Panc1 (cell line): Measurements from ENCODE around the gene EPHA6. TPM values are rescaled to one million over a fixed set of nuclear protein-coding genes. Genes with fewer than 3 reads are reported as not detected.

Experiments
- ATAC-seq: fragments of 200-7000 bp; cut with Tn5 transposase; 2 replicates; pipeline ENCODE4 v1.9.1; 2020; ENCODE audit warnings: mild to moderate bottlenecking, moderate library complexity
- BruUV-seq: library from RNA; stranded (reverse); fragments of 400-500 nt; replicated peaks from 2 replicates; lab custom pipeline; 2021; lab: Mats Ljungman, UMichigan
- CTCF ChIA-PET: fragments of 300-600 bp; sonication (Branson Sonifier 250); formaldehyde crosslinking; loops from one replicate; lab custom pipeline; 2022; ENCODE audit warnings: antibody characterized with exemption; lab: Charles Lee
- POLR2A ChIA-PET: fragments of 300-600 bp; sonication (Branson Sonifier 250); formaldehyde crosslinking; loops from one replicate; lab custom pipeline; 2022; ENCODE audit warnings: antibody characterized with exemption; lab: Charles Lee
- DNase-seq: peaks from one replicate; pipeline ENCODE4 v3.0.0-alpha.2; 2010; ENCODE audit warnings: low read depth, low spot score
- H3K27ac ChIP-seq: 2 replicates; pipeline ENCODE4 v1.5.1; 2011; ENCODE audit warnings: mild to moderate bottlenecking, low read length, inconsistent platforms
- H3K27me3 ChIP-seq: fragments of 200-500 bp; sonication (Bioruptor generic); 2 replicates; pipeline ENCODE4 v1.6.0; 2014; ENCODE audit warnings: low read length, inconsistent platforms; ENCODE audit not compliant: control insufficient read depth, insufficient read depth
- H3K36me3 ChIP-seq: fragments of 200-500 bp; sonication (Bioruptor generic); 2 replicates; pipeline ENCODE4 v1.5.1; 2014; ENCODE audit warnings: inconsistent platforms, mild to moderate bottlenecking, low read length, moderate library complexity; ENCODE audit not compliant: control insufficient read depth, insufficient read depth
- H3K4me1 ChIP-seq: 2 replicates; pipeline ENCODE4 v1.5.1; 2011; ENCODE audit warnings: inconsistent platforms, mild to moderate bottlenecking, low read length, moderate library complexity; ENCODE audit not compliant: control insufficient read depth, insufficient read depth
- H3K4me3 ChIP-seq, 2 experiments: 2 replicates each; pipeline ENCODE4 v1.5.1; 2011 to 2012; ENCODE audit warnings: low read depth in 2 of 2, low read length in 2 of 2, mild to moderate bottlenecking in 2 of 2, inconsistent platforms in 1 of 2, moderate library complexity in 1 of 2
- H3K9me3 ChIP-seq: fragments of 200-500 bp; sonication (Bioruptor generic); 2 replicates; pipeline ENCODE4 v1.5.1; 2014; ENCODE audit warnings: low read depth, mild to moderate bottlenecking, inconsistent platforms, low read length, moderate library complexity; ENCODE audit not compliant: control insufficient read depth, insufficient read depth
- CTCF ChIP-seq: fragments of 450-650 bp; IDR thresholded peaks from 2 replicates; pipeline ENCODE4 v1.5.1; 2017; ENCODE audit warnings: mild to moderate bottlenecking
- POLR2AphosphoS5 ChIP-seq: IDR thresholded peaks from 2 replicates; pipeline ENCODE4 v1.6.1; 2012; ENCODE audit warnings: mild to moderate bottlenecking, low read depth, low read length, moderate library complexity
- SIN3A ChIP-seq: IDR thresholded peaks from 2 replicates; pipeline ENCODE4 v1.6.1; 2012; ENCODE audit warnings: low read depth, mild to moderate bottlenecking, low read length, moderate library complexity, borderline replicate concordance; ENCODE audit not compliant: insufficient read depth
- TCF7L2 ChIP-seq: IDR thresholded peaks from 2 replicates; pipeline ENCODE4 v1.6.1; 2011; ENCODE audit warnings: mild to moderate bottlenecking, low read depth, low read length, inconsistent platforms
- in situ Hi-C: cut with HindIII; loops from 2 replicates; pipeline ENCODE4 v1.10.0; 2016; ENCODE audit warnings: low sequenced_read_pairs, low pct_unique_long_range_greater_than_20kb
- intact Hi-C: fragments of 100-400 bp; cut with micrococcal nuclease; formaldehyde crosslinking; loops from one replicate; pipeline ENCODE4 v1.10.0; 2022; ENCODE audit not compliant: unreplicated experiment
- total RNA-seq: library from RNA; stranded (reverse); gene quantifications from one replicate; pipeline ENCODE4 v1.2.1, GENCODE V29; 2021; ENCODE audit not compliant: unreplicated experiment
- TF ChIP-seq, protein P1 (sequence below), 2 experiments: IDR thresholded peaks; 2 replicates each; pipeline ENCODE4 v1.6.1; 2011 to 2012; ENCODE audit warnings: low read depth in 2 of 2, control low read depth in 1 of 2, low read length in 1 of 2, mild to moderate bottlenecking in 1 of 2, moderate library complexity in 1 of 2; ENCODE audit not compliant: insufficient read depth in 1 of 2

EPHA6 gene
- total RNA-seq, 1 experiment from 2014 or later = 0.57 TPM

GRCh38 chr3:97200387-97200786, 386.0 kb downstream of the EPHA6 start:
- no peak overlapping the region for H3K4me3 ChIP-seq
- no peaks in the 10 kb centered on the region; the same call in 1 of the 2 replicates for H3K9me3 ChIP-seq
- TF ChIP-seq, protein P1, sequence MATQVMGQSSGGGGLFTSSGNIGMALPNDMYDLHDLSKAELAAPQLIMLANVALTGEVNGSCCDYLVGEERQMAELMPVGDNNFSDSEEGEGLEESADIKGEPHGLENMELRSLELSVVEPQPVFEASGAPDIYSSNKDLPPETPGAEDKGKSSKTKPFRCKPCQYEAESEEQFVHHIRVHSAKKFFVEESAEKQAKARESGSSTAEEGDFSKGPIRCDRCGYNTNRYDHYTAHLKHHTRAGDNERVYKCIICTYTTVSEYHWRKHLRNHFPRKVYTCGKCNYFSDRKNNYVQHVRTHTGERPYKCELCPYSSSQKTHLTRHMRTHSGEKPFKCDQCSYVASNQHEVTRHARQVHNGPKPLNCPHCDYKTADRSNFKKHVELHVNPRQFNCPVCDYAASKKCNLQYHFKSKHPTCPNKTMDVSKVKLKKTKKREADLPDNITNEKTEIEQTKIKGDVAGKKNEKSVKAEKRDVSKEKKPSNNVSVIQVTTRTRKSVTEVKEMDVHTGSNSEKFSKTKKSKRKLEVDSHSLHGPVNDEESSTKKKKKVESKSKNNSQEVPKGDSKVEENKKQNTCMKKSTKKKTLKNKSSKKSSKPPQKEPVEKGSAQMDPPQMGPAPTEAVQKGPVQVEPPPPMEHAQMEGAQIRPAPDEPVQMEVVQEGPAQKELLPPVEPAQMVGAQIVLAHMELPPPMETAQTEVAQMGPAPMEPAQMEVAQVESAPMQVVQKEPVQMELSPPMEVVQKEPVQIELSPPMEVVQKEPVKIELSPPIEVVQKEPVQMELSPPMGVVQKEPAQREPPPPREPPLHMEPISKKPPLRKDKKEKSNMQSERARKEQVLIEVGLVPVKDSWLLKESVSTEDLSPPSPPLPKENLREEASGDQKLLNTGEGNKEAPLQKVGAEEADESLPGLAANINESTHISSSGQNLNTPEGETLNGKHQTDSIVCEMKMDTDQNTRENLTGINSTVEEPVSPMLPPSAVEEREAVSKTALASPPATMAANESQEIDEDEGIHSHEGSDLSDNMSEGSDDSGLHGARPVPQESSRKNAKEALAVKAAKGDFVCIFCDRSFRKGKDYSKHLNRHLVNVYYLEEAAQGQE (IDR thresholded peaks at IDR 0.05; ENCODE audit: insufficient read depth in 1 of 2, low read depth in 2 of 2, low read length in 1 of 2) = no peak
- TF ChIP-seq SIN3A (no peak), CTCF (no peak), POLR2AphosphoS5 (no peak), TCF7L2 (no peak)
- no peak overlapping the region for H3K27ac ChIP-seq
- no peaks in the 10 kb centered on the region for H3K36me3 ChIP-seq
- BruUV-seq = no TSS peak
- ChIA-PET POLR2A (no interaction called here), CTCF (no interaction called here)
- no peak for ATAC-seq
- intact Hi-C loops = no loop called here
- no peak for DNase-seq
- H3K4me1 ChIP-seq = no peaks in the 10 kb centered on the region
- in situ Hi-C loops = no loop called here
- H3K27me3 ChIP-seq = no peaks in the 10 kb centered on the region

- CTCF ChIA-PET = no interaction called here
- POLR2A ChIA-PET = no interaction called here
Measured at GRCh38 chr3:97201814-97202213, 387.4 kb downstream of the EPHA6 start.

More at GRCh38 chr3:97201814-97202213, 387.4 kb downstream of the EPHA6 start:
- BruUV-seq = no TSS peak
- Histone ChIP-seq H3K4me3 (no peak overlapping the region), H3K36me3 (no peaks in the 10 kb centered on the region), H3K9me3 (no peaks in the 10 kb centered on the region; the same call in 1 of the 2 replicates), H3K27ac (no peak overlapping the region), H3K4me1 (no peaks in the 10 kb centered on the region), H3K27me3 (no peaks in the 10 kb centered on the region)
- TF ChIP-seq, protein P1 (IDR thresholded peaks at IDR 0.05; ENCODE audit: insufficient read depth in 1 of 2, low read depth in 2 of 2, low read length in 1 of 2) = no peak
- TF ChIP-seq SIN3A = no peak
- TF ChIP-seq POLR2AphosphoS5 = no peak
- no peak for TF ChIP-seq CTCF
- TF ChIP-seq TCF7L2 = no peak
- no peak for DNase-seq
- ATAC-seq = no peak
- intact Hi-C loops (no loop called here), in situ Hi-C loops (no loop called here)
